MM.1S (cell line): ENCODE measurements around the gene COMMD4.

ENCODE experiments used
- DNase-seq: peaks from one replicate; pipeline ENCODE4 v3.0.0-alpha.2; 2015
- H2AFZ ChIP-seq: fragments of 300-600 bp; sonication (generic); 2 replicates; pipeline ENCODE4 v1.6.0; 2016; ENCODE audit warnings: antibody characterized with exemption, low read length
- H3F3A ChIP-seq: fragments of 300-600 bp; sonication (generic); 2 replicates; pipeline ENCODE4 v1.6.1; 2016; ENCODE audit warnings: mild to moderate bottlenecking, antibody characterized with exemption, low read length, moderate library complexity, mixed read lengths; ENCODE audit not compliant: insufficient read depth
- H3K27ac ChIP-seq: fragments of 300-600 bp; sonication (generic); 2 replicates; pipeline ENCODE4 v1.5.1; 2016; ENCODE audit warnings: mild to moderate bottlenecking, low read length
- H3K27me3 ChIP-seq: fragments of 300-600 bp; sonication (generic); replicated peaks from 2 replicates; pipeline ENCODE4 v1.6.0; 2016; ENCODE audit warnings: low read length; ENCODE audit not compliant: insufficient read depth
- H3K36me3 ChIP-seq: fragments of 300-600 bp; sonication (generic); replicated peaks from 2 replicates; pipeline ENCODE4 v1.6.1; 2016; ENCODE audit warnings: mild to moderate bottlenecking, low read length, mixed read lengths; ENCODE audit not compliant: insufficient read depth
- H3K4me1 ChIP-seq: fragments of 300-600 bp; sonication (generic); 2 replicates; pipeline ENCODE4 v1.6.1; 2016; ENCODE audit warnings: low read length, mixed read lengths
- H3K4me2 ChIP-seq: fragments of 300-600 bp; sonication (generic); 2 replicates; pipeline ENCODE4 v1.6.0; 2016; ENCODE audit warnings: low read depth, low read length
- H3K4me3 ChIP-seq: fragments of 300-600 bp; sonication (generic); 2 replicates; pipeline ENCODE4 v1.5.1; 2016; ENCODE audit warnings: low read length, mixed read lengths
- H3K79me2 ChIP-seq: fragments of 300-600 bp; sonication (generic); 2 replicates; pipeline ENCODE4 v1.6.1; 2016; ENCODE audit warnings: mixed run types, low read length, mixed read lengths
- H3K9ac ChIP-seq: fragments of 300-600 bp; sonication (generic); 2 replicates; pipeline ENCODE4 v1.6.1; 2016; ENCODE audit warnings: low read length, mixed read lengths
- H3K9me2 ChIP-seq: fragments of 300-600 bp; sonication (generic); replicated peaks from 2 replicates; pipeline ENCODE4 v1.6.1; 2016; ENCODE audit warnings: mild to moderate bottlenecking, low read length, mixed read lengths; ENCODE audit not compliant: insufficient read depth
- H3K9me3 ChIP-seq: fragments of 300-600 bp; sonication (generic); replicated peaks from 2 replicates; pipeline ENCODE4 v1.6.1; 2016; ENCODE audit warnings: mild to moderate bottlenecking, low read length, mixed read lengths; ENCODE audit not compliant: insufficient read depth
- H4K20me1 ChIP-seq: fragments of 300-600 bp; sonication (generic); 2 replicates; pipeline ENCODE4 v1.6.1; 2016; ENCODE audit warnings: mild to moderate bottlenecking, low read length, moderate library complexity, mixed read lengths; ENCODE audit not compliant: insufficient read depth
- CTCF ChIP-seq: fragments of 300-600 bp; sonication (generic); IDR thresholded peaks from 2 replicates; pipeline ENCODE4 v1.5.1; 2016; ENCODE audit warnings: antibody characterized with exemption, low read length, mixed read lengths
- EZH2 ChIP-seq: fragments of 300-600 bp; sonication (generic); optimal IDR thresholded peaks from 2 replicates; pipeline ENCODE3; 2017; ENCODE audit warnings: low read depth, mild to moderate bottlenecking, antibody characterized with exemption, low read length, mixed read lengths
- EZH2phosphoT487 ChIP-seq: fragments of 300-600 bp; sonication (generic); IDR thresholded peaks from 2 replicates; pipeline ENCODE4 v1.6.1; 2018; ENCODE audit warnings: antibody characterized with exemption, low read length

COMMD4 gene

GRCh38 chr15:75357976-75358673, 22.3 kb downstream of the COMMD4 start:
- no peaks in the 10 kb centered on the region for H3K9me3 ChIP-seq
- no peaks in the 10 kb centered on the region for H3F3A ChIP-seq
- no peak overlapping the region for H2AFZ ChIP-seq
- H3K4me2 ChIP-seq: no peak overlapping the region
- H3K4me1 ChIP-seq: no peaks in the 10 kb centered on the region
- H3K9me2 ChIP-seq: no peaks in the 10 kb centered on the region
- TF ChIP-seq CTCF: no peak
- TF ChIP-seq EZH2: no peak
- no peak for TF ChIP-seq EZH2phosphoT487
- no peaks in the 10 kb centered on the region for H4K20me1 ChIP-seq
- H3K9ac ChIP-seq: no peak overlapping the region
- H3K4me3 ChIP-seq: no peak overlapping the region
- no peak overlapping the region for H3K27ac ChIP-seq
- H3K27me3 ChIP-seq: no peaks in the 10 kb centered on the region
- H3K79me2 ChIP-seq: no peaks in the 10 kb centered on the region
- H3K36me3 ChIP-seq: no peaks in the 10 kb centered on the region
- DNase-seq: no peak

DNA sequence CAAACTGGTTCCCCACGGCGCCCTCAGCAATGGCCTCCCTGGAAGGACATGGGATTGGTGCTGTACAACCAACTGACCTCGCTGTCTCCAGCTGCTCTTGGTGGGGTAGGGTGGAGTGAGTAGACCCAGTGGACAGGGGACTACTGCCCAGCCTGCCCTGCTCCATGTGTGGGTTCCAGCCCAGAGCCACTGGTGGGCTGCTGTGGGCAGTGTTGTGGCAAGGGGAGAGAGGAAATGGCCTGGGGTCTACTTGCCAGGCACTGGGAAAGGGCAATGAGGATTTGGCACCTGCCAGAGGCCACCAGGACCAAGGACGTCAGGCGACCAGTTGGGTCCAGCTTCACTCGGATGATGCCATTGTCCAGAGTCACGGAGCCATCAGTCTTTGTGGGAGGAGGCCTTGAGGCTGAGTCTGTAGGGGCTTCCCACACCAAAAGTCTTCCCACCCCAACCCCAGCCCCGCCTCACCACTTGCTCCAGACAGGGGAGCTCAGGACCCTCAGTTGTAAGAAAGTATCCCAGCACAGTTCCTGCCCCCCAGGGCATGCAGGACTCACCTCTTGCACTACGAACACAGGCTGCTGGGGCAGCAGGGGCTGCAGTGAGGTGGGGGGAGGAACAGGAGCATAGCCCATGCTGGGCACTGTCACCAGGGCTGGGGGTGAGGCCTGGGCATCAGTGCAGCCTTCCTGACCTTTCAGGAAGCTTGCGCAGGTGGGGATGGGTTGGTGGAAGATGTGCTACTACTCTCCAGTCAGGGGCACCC, 23.1 kb downstream of the COMMD4 start:
- TF ChIP-seq CTCF (no peak), EZH2 (no peak), EZH2phosphoT487 (no peak)
- DNase-seq: no peak
- Histone ChIP-seq H3K79me2 (no peaks in the 10 kb centered on the region), H4K20me1 (no peaks in the 10 kb centered on the region), H3K9ac (no peak overlapping the region), H2AFZ (no peak overlapping the region), H3K9me3 (no peaks in the 10 kb centered on the region), H3K27me3 (no peaks in the 10 kb centered on the region), H3K27ac (no peak overlapping the region), H3K4me1 (no peaks in the 10 kb centered on the region), H3K36me3 (no peaks in the 10 kb centered on the region), H3K4me2 (no peak overlapping the region), H3K9me2 (no peaks in the 10 kb centered on the region), H3F3A (no peaks in the 10 kb centered on the region), H3K4me3 (no peak overlapping the region)

DNA sequence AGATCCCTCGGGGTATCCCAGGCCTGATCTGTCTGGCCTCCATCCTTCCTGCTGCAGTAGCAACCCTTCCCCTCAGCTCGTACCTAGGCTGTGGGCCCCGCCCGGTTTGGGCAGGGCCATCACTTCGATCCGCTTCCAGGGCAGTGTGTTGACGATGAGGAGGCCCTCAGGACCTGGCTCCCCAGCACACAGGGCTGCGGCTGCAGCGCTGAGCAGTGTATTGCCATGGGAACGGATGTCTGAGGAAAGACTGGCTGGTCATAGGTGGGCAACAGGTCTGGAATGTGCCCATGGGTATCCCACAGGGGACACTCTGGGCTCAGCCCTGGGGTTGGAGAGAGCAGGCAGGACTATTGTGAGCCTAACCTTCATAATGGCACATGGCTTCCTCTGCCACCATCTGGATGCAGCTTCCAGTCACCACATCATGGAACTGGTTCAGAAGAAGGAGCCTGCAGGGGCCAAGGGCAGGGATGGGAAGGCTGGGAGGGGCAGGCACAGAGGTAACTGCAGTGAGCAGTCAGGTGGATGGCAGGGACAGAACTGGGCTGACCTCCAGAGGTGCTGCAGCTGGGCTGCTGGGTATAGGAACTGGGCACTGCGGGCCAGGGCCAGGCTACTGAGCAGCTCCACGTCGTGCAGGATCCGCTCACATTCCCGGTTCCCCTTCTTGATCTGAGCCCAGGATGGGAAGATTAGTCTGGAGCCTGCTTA, 23.8 kb downstream of the COMMD4 start:
- H3K27ac ChIP-seq: no peak overlapping the region
- DNase-seq: no peak
- no peaks in the 10 kb centered on the region for H3F3A ChIP-seq
- H3K9ac ChIP-seq: no peak overlapping the region
- no peak for TF ChIP-seq CTCF
- TF ChIP-seq EZH2: no peak
- TF ChIP-seq EZH2phosphoT487: no peak
- H4K20me1 ChIP-seq: no peaks in the 10 kb centered on the region
- no peak overlapping the region for H2AFZ ChIP-seq
- no peaks in the 10 kb centered on the region for H3K9me3 ChIP-seq
- H3K79me2 ChIP-seq: no peaks in the 10 kb centered on the region
- no peak overlapping the region for H3K4me3 ChIP-seq
- H3K9me2 ChIP-seq: no peaks in the 10 kb centered on the region
- H3K4me1 ChIP-seq: no peaks in the 10 kb centered on the region
- H3K4me2 ChIP-seq: no peak overlapping the region
- H3K36me3 ChIP-seq: no peaks in the 10 kb centered on the region
- H3K27me3 ChIP-seq: no peaks in the 10 kb centered on the region
